Activated CD8-positive, alpha-beta memory T cell treated with anti-CD3 and anti-CD28 coated beads, Interleukin-2, amount 50 U/mL, for 24 hours (primary cell): ENCODE data around the gene PTGIS.

Source experiments
- DNase-seq: peaks from one replicate; pipeline ENCODE4 v3.0.0-alpha.2; 2020; ENCODE audit errors: extremely low read depth

Gene PTGIS

DNA sequence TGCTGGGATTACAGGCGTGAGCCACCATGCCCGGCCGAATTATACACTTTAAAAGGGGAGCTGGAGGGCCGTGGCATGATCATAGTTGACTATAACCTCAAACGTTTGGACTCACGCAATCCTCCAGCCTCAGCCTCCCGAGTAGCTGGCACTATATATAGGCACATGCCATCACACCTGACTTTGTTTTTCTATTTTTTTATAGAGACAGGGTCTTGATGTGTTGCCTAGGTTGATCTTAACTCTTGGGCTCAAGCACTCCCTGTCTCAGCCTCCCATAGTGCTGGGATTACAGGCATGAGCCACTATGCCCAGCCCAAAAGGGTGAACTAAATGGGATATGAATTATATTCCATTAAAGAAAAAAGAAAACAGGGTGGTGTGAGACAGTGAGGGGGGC lies 7.8 kb downstream of the PTGIS start:
- DNase-seq, result no peak

DNA sequence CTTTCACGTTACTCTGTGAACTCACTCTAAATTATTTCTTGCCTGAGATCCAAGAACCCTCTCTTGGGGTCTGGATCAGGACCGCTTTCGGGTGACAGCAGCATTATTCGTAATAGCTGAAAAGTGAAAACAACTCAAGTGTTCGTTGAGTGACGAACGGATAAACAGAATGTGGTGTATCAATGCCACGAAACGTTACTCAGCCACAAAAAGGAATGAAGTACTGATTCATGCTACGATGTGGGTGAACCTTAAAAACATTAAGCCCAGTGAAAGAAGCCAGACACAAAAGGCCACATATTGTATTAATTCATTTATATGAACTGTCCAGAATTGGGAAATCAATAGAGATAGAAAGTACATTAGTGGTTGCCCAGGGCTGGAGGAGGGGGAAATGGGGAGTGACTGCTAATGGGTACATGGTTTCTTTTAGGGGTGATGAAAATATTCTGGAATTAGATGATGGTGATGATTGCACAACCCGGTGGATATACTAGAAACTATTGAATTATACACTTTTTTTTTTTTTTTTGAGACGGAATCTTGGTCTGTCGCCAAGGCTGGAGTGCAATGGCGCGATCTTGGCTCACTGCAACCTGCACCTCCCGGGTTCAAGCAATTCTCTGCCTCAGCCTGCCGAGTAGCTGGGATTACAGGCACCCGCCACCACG lies 8.4 kb downstream of the PTGIS start:
- DNase-seq, result no peak

DNA sequence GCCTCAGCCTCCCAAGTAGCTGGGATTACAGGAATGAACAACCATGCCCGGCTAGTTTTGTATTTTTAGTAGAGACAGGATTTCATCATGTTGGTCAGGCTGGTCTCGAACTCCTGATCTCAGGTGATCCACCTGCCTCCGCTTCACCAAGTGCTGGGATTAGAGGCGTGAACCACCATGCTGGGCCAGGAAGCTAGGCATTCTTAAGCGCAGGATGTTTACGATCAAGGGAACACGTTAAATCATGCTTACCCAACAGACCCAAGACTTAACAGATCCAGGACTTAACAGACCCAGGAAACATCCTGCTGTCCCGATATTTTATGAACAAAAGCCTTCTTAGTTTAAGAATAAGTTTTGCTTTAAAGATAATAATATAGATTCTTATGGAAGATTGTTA lies 9.1 kb downstream of the PTGIS start:
- DNase-seq, result no peak

DNA sequence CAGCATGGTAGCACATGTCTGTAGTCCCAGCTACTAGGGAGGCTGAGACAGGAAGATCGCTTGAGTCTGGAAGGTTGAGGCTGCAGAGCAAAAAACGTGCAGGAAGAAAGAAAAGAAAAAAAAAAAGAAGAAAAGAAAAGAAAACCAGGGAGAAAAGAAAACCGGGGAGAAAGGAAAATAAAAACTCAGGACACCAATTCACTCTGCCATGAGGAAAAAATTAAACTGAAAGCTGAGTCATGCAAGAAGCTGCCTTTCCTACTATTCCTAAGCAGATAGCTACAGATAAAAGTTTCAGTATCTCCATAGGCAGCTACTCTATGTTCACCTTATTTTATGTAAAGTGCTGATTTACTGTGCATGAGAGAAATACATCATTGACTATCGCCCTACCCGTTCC lies 10.5 kb downstream of the PTGIS start:
- DNase-seq, result no peak

DNA sequence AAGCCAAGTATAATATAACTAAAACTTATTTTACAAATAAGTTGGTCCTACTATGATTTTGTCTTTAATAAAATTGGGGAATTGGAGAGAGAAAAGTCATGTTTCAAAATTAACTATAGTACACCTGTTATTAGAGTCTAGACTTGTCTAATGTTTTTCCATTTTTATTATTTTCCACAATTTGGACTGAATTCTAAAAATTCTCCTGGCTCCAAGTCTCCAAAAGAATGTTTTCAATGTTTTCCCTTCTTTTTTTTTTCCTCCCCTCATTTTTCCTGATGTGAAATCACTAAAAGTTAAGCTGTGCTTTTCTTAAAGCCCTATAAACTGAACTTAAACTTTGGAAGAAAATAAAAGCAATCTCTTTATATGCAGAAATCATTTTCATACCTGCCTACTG lies 11.3 kb downstream of the PTGIS start:
- no peak for DNase-seq

DNA sequence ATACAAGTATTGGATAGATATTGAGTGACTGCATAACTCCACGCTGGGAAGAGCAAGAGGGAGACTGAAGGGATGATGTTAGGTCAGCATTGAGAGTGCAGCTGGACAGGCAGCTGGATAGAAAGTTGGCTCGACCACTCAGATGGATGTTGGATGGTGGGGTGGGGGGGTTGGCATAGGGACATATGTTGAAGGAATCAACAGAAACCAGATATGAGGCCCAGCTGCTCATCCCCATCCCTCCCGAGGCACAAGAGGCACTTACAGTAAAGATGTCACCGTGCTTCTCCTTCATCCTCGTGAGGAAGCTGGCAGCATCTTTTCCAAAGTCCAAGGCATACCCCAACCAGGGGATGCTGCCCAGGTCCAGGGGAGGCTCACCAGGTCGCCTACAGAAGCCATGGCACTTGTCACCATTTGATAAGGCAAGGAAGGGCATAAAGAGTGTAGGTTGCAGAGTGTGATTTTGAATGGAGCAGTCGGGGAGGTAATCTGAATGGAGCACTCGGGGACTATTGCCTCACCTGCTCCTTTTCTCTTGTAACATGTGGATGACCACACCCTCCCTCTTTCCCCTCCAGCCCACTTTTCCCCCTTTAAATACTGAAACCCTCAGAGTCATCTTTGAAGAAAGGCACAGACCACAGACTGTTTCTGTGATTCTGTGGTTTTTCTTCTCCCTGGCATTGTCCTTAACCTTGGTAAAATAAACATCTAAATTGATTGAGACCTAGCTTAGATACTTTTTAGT lies 18.0 kb downstream of the PTGIS start:
- no peak for DNase-seq

DNA sequence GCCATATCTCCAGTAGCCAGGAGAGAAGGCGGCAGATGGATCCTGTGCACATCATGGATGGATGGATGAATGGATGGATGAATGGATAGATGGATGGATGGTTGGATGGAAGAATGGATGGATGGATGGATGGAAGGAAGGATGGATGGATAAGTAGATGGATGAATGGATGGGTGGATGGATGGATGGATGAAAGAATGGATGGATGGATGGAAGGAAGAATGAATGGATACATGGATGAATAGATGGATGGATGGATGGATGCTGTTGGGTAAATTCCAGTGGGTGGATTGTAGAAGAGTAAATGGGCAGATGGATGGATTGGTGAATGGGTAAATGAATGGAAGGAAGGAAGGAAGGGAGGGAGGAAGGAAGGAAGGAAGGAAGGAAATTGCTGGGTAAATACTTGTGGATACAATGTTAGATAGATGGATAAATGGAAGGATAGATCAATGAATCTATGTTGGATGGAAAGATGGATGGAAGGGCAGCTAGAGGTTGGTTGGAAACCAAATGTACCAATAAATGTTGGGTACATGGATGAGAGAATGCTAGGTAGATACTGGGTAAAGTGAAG lies 19.5 kb downstream of the PTGIS start:
- no peak for DNase-seq

DNA sequence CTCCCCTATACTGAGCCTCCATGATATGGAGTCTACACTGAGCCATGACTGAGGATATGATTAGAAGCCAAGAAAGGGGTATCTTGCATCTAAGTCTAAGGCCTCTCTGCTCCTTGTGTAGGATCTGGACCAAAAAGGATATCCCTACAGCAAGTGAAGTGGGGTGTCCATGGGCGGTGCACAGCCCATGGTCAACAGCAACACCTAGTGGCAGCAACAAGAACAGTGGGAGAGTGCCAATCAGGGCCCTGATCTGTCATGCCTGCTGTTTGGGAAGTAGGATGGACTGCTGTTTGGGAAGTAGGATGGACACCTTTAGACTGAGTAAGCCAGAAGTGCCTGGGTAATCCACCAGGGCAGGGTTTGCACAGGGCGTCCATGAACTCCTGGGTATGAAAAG lies 22.4 kb downstream of the PTGIS start:
- DNase-seq, result no peak

DNA sequence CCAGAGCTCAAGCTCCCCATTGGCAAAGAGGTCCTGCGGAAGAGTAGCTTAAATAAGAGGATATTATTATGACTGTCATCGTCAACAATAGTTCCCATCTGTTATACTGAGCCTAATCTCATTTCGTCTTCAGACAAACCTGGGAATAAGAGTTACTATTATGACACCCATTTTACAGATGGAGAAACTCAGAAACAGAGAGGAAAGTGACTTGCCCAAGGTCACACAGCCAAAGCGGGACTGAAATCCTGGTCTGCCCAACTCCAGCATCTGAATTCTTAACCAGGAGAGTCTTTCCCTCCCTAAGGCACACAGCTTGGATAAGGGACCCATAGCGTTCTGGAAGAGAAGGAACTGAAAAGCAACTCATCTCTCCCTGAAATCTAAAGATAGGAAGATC lies 23.4 kb downstream of the PTGIS start:
- DNase-seq, result no peak

DNA sequence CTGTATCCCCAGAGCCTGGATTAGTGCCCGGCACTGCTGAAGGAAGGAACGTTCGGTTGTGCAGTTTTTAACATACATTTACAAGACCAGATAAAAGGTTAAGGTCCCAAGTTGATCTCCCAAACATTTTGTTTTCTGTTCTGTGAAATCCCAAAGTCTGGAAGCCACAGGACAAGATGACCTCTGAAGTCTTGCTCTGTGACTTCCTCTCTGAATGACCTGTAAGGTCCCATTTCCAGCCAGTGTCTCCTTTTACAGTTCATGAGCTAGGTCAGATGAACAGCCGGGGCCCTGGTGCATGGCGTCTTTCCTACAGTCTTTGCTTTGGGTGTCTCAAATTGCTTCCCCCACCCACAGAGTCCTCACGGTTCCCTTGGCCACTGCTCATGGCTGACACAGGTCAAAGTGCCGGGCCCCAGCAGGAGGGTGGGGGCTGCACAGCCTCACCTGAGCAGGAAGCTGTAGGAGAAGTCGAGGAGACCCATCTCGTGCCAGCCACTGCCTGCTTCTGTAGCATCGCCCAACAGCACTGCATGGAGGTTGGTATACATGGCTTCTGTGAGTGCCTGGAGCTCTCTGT lies 24.0 kb downstream of the PTGIS start:
- no peak for DNase-seq

DNA sequence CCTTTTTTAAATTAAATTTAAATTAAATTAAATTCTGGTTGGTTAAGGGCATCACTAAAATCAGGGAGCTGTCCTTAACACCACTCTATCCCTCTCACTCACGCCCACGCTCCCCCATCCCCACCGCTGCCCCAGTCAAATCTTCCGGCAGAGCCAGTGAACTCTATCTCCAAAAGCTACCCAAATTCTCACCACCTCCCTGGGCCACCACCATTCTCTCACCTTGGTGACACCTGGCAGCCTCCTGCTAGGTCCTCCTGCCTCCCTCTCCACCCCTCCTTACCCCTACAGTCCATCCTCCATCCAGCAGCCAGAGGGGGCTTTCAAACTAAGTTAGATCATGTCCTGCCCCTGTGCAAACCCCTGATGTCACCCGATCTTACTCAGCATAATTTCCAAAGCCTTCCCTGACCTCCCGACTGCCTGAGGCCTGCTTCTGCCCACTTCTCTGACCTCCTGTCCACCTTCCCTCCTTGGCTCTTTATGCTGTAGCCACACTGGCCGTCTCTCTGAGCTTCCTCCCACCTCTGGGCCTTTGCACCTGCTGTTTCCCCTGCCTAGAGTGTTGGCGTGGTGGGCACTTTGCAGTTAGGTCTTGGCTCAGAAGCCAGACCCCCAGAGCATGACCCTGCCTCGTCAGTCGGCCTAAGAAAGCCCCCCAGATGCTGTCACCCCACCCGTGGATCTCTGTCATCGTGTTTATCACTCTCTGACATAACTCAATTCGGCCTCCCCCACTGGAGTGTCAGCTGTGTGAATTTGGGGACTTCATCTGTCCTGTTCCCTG lies 24.7 kb downstream of the PTGIS start:
- DNase-seq, result no peak

DNA sequence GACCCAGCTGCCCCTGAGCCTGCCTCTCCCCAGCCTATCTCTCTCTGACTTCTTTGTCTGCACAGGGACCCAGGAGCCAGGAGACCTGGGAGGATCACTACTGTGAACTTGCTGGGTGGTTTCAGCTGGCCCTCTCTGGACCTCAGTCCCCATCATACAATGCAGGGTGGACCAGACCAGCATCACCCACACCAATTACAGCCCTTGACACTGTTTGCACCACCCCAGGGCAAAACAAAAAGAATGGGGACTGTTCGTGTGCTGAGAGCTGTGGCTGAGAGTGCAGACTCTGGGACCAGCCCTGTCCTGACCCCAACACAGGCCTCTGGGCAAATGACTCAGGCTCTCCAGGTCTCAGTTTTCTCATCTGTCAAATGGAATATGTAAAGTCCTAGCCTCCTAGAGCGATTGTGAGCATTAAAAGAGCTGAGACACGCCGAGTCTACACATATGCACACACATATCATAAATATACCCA lies 25.4 kb downstream of the PTGIS start:
- DNase-seq, result no peak

DNA sequence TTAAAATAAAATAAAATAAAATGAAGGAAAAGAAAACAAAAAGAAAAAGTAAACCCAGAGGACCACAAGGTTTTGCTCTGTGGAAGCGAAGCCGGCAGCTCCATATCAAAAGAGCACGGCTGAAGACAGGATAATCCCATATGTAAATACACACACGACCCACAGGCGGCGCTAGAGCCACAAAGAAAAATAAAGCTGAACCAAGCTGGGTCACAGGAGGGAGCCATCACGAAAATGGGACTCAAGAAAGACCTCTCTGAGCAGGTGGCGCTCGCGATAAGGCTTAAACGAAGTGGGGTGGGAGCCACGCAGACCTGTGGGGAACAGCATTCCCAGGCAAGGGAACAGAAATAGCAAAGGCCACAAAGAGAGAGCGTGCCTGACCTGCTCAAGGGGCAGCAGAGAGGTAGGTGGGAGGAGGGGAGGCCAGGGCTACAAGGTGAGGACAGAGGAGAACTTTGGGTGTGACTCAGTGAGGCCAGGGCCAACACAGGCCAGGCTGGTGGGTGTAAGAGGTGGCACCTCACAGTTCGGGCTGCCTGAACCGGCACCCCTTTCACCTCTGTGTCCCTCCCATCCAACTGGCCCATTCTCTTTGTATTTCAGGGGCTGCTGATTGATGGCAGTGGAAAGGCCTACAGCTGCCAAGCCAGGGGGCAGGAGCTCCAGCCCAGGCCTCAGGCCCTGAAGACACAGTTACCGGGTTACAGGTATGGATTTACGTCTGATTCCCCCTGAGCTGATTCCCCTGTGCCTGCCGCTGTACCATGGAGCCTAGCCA lies 26.0 kb downstream of the PTGIS start:
- peak; percentile 32 for DNase-seq

DNA sequence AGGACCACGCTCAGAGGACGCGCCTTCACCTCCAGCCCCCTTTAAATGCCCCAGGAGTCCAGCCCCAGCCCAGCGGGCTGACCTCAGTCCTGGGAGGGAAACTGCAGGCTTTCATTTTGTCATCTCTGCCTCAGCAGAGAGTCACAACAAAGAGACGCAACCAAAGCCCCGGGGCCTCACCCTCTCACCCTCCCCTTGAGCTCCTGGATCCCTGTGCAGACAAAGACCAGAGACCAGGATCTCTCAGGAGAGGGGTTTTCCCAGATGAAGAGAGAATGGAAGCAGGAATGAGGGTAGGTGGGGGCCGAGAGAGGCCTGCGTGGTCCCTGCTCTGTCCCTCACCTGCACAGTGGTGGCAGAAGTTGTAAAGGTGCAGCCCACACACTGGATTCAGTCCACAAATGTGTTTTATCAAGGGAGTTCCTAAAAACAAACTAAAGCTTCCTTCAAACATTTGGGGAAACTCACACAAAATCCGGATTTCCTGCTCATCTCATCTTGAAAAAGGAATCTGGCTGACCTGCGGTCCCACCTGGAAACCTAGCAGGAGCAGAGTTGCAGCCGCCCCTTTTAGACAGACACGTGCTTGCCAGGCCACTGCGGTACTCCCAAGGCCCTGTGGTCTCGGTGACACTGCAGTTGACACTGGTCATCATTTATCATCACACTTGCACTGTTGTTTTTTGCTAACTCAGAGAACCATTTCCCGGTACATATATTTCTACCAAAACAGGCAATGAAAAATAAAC lies 27.1 kb downstream of the PTGIS start:
- DNase-seq, result no peak

DNA sequence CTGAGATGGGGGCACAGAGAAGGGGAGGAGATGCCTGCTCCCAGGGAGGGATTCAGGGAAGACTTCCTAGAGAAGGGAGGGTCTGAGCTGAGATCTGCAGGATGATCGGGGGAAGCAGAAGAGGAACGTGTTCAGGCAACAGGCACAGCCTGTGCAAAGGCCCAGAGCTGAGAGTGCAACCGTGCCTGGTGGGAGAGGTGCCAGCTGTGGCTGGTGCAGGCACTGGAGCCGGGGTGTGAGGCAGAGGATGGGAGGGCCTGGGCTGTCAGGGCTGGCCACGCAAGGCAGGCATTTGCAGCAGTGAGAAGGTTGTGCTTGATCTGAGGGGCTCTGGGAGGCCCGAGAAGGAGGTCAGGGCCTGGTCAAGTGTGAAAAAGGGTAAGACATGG lies 27.7 kb downstream of the PTGIS start:
- no peak for DNase-seq

DNA sequence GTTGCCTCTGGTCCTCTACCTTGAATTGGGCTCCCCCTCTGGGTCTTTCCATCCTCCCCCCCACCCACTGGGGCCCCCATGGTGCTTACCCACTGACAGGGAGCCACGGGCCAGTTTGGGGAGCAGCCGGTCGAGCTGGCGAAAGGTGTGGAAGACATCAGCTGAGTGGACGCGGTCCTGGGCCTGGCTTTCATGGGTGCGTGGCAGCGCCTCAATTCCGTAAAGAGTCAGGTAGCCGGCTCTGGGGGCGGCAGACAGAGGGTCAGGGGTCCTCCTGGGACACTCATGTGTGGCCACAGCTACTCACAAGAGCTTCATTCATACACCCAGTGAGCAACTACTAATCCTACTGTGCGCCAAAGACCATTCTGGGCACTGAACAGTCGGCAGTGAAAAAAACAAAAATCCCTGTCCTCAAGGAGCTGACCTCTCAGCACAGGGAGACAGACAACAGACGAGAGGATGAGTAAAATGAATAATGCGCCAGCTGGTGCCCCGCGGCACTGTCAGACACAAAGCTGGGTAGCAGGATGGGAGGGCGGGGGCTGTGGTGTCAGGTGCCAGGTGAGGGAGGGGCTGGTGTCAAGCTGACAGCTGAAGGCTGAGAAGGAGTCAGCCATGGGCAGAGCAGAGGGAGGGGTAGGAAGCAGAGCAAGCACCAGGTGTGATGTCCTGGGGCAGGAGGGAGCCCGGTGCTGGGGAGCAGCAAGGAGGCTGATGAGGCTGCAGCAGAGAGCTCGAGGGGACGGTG lies 28.3 kb downstream of the PTGIS start:
- no peak for DNase-seq

DNA sequence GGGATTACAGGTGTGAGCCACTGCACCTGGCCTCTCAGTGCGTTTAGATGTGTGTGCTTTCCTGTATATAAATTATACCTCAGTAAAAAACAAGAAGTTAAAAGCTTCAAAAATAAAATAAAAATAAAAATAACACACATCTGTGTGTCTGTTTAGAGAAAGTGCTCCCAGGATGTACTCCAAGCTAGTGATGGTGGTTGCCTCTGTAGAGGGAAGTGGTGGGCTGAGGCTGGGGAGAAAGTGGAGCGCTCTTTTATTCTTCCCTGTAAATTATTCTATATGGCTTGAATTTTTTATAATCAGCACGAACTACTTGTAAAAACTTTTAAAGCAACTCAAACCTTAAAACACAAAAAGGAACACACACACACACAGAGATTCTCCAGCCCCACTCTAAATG lies 29.0 kb downstream of the PTGIS start:
- DNase-seq, result no peak

DNA sequence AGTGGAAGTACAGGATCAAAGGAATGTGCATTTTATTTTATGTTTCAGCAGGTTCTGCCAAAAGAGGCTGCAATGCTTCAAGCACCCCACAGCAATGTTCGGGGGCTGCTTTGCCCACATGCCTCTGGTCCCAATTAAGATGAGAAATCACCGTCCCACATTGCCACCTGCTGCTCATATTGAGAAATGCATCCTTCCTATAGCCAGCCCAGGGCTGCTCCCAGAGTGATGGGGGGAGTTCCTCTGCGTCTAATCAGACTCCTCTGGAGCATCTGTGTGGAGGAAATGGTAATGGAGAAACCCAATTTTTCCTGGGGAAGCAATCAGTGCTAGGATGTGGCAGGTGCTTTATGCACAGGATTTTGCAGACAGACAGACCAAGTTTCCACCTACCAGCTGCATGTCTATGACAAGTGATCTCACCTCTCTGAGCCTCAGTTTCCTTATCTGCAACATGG lies 33.7 kb downstream of the PTGIS start:
- DNase-seq, result peak; percentile 24

DNA sequence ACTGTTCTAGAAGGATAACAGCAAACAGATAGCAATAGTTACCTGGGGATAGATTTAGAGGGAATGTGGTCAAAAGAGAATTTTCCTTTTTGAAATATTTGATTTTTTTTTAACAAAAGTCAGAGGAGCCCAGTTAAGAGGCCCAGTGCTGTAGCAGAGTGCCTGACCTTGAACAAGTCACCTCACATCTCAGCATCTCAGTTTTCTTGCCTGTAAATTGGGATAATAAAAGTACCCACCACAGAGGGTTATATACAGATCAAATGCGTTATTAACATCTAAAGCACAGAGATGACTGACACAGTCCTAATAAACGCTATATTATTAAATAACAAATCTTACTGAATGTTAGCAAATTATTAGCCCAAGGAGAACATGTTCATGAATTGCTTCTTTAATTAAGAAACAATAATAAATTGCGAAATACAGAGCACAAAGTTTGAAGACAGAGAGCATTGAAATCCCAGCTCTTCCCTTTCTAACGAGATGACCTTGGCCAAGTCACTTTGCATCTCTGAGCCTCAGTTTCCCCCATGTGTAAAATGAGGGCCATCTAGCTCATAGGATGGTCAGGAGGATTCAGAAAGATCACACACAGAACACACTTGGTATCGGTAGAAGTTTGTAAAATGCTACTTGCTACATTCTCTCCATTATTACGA lies 35.5 kb downstream of the PTGIS start:
- no peak for DNase-seq
